CD1c-positive myeloid dendritic cell (primary cell): ENCODE data around the gene USP4.
A peak's percentile ranks its signal among the peaks of the same experiment; 100 is the strongest.

Experiments used
- DNase-seq: peaks from one replicate; pipeline ENCODE4 v3.0.0-alpha.2; 2016; ENCODE audit errors: extremely low spot score

The USP4 gene

DNA sequence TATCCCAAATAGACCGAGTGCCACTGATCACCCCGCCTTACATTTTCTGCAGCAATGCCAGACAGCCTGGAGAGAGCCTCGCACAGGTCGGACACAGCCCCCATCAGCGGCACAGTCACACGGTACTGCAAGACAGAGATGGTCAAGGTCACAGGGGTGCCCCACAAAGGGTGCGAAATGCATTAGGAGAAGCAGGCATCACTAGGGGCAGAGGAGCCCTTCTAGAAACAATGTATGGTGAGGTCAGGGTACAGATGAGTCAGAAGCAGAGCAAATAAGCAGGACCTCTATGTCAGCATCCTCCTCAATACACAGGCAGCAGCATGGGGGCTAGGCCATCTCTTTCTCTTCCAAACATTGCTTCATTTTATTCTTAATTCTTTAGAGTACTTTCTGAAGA lies 41.3 kb downstream of the USP4 start:
- no peak for DNase-seq

DNA sequence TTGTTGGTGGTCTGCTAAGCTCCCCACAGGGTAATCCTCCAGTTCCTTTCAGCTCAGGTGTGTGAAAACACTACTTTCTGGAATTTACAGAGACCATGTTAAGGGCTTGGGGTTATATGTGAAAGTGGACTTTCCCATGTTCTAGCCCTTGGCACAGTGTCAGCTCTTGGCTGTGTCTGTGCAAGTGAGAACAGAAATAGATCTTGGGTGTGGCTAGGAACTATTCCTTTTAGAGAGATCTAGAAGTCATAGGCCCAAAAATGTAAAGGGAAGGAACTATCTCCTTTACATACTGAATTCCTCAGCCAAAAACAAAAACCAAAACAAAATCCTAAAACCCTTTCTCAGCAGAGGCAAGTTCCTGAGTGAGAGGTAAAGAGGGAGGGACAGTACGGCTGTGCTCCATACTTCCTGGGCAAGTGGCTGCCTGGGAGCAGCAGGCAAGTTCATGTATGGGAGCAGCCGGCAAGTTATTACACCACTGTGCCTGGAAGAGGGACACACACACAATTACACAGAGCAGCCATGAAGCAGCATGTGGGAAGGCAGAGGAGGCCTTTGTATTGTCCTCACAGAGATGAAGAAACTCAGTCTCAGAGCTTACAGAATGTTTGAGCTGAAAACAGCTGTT lies 43.0 kb downstream of the USP4 start:
- no peak for DNase-seq

DNA sequence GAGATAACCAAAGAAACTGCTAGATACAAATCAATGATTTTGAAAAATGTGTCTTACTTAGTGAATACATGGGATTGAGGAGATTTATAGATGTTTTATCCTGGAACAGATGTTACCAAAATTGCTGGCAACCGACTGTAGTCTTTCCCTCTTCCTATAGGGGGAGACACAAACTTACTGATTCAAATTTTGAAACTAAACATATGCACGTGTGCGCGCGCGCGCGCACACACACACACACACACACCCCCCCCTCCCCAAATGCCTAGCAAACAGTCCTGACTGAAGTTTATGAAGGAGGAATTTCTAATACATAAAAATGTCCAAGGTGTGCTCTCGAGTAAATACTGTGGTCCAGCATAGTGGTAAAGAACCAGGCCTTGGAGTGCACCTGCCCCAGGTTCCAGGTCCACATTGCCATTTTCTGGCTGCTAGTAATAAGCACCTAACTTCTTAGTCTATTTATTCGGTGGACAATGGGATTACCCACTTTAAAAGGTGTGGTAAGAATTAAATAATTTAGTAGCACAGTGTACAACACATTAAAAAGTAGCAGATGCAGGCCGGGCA lies 44.3 kb downstream of the USP4 start:
- peak; percentile 58 for DNase-seq

DNA sequence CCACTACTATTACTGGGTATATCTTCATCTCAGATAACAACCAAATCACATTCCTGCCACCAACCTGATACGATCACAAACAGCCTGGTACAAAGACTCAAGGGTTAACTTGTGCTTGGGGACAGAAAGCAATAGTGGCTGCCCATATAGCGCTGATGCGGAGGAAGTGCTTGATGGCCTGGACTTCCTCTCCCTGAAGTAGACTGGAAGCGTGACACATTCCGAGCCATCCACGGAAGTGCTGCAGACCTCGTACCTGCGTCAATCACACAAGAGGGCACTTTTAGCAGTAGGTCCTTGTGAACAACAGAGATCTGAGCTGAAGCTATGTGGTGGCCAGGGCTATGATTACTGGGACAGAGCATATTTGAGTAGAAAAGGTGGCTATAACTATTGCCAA lies 45.5 kb downstream of the USP4 start:
- no peak for DNase-seq

DNA sequence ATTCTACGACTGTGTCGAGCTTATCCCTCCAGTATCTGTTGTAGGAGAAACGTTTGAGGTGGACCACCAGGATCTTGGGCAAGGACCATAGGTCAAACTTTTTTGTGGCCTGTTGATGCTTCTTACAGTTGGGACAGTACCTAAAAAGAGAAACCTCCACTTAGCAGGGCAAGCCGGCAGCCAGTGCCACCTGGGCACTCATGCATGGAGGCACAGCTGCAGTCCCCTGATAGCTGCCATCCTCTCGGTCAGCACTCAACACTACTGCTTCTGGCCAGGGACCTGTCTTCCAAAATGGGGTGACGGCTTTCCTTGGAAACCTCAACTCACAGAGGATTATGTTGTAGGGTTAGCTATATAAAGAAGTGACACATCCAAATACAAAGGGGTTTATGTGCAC lies 55.9 kb downstream of the USP4 start:
- DNase-seq: no peak

DNA sequence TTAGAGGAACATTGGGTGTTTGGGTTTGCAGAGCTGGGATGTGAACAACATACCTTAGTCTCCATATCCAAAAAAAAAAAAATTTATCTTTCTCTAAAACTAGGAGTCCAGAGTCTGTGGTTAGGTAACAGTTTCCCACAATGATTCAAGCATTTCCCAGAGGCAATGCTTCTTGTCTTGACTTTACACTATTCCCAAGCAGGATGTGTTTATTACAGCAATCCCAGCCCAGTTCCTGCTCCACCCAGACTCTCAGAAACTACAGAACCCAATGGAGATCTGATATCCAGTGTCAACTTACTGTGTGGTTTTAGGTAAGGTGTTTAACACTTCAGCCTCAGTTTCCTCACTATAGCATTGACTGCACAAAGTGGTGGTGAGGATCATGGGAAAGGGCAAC lies 60.5 kb downstream of the USP4 start:
- no peak for DNase-seq

DNA sequence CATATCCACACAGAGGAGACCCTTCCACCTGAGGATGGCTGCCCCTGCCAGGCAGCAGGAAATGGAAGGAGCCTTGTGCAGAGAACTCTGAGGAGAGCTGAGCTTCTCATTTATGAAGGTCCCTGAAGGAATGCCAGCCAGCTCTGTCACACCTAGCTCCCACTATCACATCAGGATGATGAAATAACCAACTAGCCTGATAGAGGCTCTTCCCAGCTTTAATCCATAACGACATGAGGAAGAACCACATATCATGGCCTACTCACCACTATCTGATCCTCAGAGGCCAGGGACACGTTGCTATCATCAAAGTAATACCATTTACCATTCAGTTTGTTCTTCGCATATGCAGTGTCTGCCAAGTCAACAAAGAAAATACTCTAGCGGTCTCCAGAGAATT lies 61.3 kb downstream of the USP4 start:
- no peak for DNase-seq

DNA sequence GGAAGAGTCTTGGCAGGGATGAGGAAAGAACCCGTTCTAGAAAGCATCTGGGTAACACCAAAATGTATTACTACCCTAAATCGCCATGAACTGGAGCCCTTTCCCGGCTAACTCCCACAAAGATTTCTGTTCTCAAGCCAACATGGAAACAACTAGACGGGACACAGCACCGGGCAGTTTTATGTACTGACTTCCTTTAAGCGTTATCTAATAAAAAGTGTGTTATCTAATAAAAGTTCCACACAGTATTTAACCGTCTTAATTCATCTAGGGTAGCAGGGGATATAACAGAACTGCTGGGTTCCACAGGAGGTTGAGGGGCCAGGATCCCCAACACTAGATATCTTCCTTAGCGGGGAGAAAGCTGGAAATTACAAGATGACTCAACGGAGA lies 62.5 kb downstream of the USP4 start:
- DNase-seq: no peak

DNA sequence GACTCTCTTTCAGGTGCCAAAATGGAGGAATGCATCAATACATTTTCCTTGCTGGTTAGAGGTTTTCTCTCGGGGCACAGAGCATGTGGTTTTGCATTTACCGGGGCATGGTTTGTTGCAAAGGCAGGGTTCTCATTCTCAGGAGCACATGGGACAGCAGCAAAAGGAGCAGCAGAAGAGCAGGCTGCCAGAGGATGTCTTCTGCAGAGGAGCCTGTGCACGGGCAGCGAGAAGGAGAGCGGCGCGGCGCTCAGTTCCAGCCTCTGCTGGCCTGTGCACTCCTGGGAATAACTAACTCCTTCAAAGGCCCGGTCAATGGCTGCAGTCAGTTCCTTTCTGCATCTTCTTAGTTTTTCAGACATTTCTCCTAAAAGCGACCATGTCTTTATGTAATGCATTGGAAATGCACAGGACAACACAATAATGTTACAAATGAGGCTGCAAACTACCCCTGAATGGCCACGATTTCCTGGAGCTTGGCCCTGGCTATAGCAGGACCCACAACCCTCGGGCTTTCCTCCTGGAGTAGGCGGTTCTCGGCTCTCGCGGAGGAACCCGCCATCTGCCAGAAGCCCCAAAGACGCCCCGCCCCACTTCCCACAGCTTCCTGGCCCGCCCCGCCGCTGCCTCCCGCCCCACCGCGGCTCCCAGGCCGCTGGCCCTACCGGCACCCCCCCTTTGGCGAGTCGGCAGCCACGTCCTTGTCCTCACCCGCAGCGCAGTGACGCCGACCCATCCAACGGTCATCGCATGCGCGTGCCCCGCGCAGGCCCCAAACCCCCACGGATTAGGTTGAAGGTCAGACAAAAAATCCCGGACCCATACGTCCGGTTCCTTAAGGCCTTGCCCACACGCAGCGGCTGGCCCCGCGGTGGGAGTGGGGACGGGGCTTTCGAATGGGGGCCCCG lies 63.1 kb downstream of the USP4 start, which contains the start of gene C3orf62:
C3orf62 (minus strand) TSS at position 758 of the 908 bp plus-strand sequence; CDS start at position 398, 360 bp downstream.
- DNase-seq: peak; percentile 83

DNA sequence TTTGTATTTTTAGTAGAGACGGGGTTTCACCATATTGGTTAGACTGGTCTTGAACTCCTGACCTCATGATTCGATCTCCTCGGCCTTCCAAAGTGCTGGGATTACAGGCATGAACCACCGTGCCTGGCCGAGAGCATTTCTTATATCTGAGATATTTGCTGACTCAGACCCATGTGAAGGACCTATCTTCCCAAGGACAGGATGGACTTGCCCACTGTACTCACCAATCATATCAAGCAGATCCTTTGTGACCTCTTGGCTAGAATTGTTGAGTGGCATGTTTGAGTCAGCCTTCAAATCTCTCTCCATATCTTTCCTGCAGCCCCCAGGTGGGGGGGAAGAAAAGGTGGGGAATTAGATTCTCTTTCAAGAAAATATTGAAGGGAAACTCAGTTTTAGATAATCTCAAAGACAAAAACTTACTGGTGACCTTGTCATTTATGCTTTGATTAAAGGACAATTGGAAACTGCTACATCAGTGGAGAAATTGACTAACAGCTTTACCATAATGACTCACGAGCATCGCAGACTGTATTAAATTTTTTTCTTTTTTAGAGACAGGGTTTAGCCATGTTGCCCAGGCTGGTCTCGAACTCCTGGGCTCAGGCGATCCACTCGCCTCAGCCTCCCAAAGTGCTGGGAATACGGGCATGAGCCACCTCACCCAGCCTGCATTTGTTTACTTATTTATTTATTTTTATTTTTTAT lies 65.9 kb downstream of the USP4 start:
- DNase-seq: no peak

DNA sequence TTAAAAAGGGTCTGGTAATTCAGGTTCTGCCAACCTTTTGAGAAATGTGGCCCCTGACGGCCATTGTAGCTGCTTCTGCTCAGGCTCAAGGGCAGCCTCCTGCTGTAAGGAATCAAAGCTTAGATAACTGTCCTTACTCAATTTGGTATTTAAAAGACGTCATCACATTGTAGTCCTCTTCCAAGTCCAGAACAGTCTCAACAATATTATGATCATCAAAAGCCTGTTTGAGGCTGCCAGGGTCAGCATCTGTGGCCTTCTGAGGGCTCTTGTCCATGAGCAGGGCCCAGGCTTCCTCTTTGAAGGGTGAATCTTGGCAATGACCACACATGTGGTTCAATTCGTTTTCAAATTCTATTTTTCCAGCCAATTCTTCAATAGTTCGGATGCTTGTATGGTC lies 68.8 kb downstream of the USP4 start:
- no peak for DNase-seq

DNA sequence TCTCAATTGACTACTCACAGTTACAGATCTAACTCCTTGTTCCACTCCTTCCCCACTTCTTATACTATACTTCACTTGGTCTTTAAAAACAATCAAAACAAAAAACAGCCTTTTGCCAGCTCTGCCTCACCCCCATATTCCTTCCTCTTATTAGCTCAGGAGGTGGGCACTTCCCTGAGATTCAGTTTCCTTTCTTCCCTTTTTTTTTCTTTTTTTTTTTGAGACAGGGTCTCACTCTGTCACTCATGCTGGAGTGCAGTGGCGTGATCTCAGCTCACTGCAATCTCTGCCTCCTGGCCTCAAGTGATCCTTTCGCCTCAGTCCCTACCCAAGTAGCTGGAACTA lies 69.7 kb downstream of the USP4 start:
- no peak for DNase-seq

DNA sequence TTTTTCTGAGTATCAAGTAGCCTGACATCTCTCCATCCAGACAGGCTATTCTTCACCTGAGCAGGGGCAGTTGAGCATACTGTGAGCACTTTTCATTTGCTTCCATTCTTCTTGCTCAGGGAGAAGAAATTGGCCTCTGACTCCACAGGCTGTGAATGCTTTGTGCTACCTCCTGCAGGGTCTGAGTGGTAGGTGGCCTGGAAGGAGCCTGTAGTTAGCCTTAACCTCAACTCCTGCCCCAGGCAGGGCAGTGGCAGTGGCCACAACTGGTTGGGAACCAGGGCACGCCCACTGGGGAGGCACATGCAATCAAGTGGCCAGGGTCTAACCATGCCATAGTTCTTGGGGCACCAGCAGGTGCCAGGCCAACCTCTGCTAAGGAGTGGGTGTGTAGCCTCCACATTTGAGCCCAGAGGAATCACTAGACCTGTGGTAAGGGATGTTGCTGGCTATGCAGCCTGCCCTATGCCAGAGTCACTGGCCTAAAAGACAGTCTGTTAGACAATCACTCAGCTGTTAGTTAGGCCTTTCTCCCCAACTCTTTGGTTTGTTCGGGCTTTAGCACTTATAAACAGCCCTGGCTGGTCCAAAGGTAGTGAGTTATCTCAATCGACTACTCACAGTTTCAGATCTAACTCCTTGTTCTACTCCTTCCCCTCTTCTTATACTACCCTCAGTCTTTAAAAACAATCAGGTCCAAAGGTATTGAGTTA lies 70.3 kb downstream of the USP4 start:
- no peak for DNase-seq

DNA sequence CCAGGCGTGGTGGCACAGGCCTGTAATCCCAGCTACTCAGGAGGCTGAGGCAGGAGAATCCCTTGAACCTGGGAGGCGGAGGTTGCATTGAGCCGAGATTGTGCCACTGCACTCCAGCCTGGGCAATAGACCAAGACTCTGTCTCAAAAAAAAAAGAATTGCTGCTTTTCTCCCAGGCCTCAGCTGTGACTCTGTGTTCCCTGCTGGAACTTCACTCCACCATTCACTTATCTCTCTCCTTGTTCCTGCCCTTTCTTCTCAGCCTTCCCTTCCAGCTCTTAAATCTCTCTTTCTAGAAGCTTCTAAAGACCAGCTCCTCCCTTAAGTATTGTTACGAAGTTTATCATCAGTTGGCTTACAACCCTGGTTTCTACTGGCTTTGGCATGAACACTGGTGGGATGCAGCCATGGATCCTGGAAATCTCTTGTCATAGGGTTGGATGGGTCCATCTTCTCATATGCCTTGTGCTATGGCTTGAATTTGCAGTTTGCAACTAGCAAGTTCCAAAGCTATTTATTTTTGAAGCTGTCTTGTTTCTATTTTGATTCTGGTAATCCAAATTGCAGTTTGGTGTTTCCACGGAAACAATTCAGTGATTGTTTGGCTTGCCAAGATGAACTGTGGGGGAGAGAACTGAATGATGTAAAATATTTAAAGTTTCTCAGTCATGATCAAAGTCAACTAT lies 73.3 kb downstream of the USP4 start:
- DNase-seq: no peak

DNA sequence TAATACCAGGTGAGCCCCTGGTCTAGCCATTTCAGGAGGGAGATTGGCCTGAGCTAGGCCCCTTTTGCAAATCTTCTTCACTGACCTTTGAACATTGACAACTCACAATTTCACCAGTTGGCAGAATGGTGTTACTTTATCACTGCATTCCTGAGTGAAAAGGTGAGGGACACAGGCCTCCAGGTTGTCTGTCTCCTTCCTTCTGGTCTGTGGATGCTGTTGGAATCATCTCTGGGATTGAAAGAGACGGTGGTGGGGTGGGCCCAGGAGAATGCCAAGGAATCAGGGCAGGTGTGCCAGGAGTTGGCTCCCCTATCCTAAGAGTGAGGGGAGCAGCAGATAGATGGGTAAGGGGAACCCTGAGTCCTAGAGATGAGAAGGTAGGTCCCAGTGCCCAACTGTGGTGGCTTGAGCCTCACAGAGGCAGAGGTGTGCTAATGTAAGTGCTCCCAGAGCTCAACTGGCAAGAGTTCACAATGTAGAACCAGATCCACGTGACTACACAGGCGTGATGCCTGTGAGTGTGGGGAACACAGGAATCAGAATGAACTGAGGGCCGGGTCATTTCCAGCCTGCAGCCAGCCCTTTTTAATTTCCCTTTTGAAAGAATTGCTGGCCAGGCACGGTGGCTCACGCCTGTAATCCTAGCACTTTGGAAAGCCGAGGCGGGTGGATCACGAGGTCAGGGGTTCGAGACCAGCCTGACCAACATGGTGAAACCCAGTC lies 74.0 kb downstream of the USP4 start:
- no peak for DNase-seq

DNA sequence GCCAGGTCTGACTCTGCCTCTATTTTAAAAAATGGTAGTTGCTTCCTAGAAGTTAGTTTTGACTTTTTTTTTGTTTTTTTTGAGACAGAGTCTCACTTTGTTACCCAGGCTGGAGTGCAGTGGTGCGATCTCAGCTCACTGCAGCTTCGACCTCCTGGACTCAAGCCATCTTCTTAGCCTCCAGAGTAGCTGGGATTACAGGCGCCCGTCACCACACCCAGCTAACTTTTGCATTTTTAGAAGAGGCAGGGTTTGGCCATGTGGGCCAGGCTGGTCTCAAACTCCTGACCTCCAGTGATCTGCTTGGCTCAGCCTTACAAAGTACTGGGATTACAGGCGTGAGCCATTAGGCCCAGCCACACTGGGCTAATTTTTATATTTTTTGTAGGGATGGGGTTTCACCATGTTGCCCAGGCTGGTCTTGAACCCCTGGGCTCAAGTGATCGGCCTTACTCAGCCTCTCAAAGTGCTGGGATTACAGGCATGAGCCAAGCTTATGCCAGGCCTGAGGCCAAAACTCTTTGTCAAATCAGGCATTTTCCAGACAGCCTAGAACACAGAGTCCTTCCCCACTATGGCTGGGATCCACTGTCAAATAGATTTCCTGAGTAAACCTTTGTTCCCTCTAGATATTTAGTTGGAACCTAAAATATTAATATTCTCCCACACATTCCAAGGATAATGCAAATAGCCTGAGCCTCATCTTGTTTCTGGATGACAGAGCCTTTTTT lies 76.5 kb downstream of the USP4 start:
- no peak for DNase-seq

DNA sequence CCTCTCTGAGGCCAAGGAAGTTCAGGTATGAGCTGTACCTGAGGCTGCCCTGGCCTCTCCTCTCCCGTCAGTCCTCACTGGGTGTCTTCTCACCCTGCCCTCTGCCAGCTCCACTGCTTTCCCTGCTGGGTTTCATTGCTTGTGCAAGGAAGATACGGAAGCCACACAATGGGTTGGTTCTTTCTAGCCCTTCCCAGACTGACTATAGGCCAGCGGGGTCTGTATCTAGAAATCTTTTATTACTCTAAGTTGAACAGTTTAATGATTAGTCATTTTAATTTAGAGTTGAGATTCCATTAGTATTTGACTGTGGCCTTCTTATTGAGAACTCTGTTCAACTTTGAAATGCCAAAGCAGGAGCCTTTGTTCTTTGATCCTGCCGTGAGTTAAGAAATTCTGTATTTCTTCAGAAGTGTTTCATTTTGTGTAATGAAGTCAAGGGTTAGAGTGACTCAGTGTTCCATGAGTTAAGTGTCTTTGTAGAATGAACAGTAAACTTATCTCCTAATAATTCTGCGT lies 79.0 kb downstream of the USP4 start:
- DNase-seq: peak; percentile 18

DNA sequence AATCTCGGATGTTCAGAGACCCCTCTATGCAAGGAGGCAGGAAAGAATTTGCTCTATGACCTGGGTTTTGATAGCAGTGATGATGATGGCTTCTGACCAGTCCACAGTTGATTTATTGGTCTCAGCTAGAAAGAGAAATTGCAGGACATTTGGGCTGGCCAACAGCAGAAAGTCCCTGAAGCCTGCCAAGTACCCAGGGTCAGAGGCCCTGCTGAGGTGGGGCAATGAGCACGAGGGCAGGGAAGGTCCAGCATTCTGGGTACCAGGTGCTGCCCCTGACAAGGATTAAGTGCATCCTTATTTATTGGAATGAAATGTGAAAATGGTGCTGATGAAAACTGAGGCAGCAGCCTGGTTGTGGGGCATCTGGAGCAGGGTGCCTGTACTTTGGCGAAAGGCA lies 82.7 kb downstream of the USP4 start:
- DNase-seq: no peak

DNA sequence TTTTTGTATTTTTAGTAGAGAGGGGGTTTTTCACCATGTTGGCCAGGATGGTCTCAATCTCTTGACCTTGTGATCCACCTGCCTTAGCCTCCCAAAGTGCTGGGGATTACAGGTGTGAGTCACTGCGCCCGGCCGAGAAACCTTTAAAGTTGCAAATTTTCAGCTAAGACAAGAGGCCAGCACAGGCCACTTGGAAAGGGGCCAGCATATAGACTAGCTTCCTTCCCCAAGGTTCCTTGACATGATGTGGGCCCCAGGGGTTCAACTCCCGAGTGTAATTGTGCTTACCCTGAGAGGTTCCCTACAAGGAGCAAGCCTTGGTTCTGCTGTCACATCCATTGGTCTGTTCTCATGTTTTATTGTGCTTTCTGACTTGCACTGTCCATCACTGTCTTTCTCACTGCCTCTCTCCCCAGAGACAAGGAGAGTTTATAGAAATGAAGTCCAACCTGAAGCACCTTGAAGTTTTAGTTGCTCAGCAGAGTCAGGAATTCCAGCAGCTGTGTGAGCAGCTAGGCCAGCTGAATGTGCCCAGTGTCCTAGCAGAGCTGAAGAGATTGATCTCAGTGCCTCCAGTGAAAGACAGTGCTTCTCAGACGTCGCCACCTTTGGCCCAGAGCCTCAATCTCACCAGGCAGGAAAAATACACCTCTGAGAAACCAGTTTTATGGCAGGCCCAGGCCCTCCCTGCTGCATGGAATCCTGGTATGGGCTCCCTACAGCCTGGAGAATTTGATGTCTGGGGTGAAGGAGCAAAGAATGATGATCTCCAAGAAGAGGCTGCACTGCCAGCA lies 83.9 kb downstream of the USP4 start:
- DNase-seq: no peak
